ENCODE data around the gene HIBCH. TPM values are rescaled to one million over a fixed set of nuclear protein-coding genes. Genes with fewer than 3 reads are reported as not detected.

Gene HIBCH
- total RNA-seq, 1 experiment from 2014 or later = 26.5 TPM

DNA sequence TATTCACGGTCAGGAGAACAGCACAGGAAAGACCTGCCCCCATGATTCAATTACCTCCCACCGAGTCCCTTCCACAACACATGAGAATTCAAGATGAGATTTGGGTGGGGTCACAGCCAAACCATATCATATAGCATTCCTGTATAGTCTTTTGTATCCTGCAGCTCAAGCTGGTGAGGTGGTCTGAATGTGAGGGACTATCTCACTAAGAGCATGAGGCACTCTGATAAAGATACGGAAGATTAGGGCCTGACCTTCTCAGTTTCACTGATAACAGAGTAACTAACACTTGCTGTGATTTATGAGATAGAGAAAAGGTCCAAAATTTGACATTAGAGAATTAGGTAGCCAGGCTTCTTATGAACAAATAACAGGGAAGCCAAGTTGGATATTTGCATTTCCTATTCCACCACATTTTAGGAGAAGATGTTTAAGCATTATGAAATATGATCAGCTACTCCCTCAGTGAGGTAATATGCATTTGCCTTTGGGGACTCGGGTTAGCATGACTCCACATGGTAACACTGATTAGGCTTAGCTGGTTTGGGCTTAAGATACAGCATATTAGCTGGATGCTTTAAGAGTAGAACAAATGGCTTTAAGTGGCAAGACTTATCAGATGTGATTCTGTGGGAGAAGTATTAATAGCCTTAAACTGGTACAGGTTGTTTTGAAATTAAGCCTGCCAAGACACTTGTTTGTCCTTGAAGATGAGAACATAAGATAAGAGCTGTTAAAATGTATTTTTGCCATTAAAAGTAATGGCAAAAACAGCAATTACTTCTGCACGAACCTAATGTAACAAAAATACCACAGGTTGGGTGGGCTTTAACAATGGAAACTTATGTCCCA is 150.2 kb downstream of the HIBCH start (continued):
- TF ChIP-seq, protein P1, sequence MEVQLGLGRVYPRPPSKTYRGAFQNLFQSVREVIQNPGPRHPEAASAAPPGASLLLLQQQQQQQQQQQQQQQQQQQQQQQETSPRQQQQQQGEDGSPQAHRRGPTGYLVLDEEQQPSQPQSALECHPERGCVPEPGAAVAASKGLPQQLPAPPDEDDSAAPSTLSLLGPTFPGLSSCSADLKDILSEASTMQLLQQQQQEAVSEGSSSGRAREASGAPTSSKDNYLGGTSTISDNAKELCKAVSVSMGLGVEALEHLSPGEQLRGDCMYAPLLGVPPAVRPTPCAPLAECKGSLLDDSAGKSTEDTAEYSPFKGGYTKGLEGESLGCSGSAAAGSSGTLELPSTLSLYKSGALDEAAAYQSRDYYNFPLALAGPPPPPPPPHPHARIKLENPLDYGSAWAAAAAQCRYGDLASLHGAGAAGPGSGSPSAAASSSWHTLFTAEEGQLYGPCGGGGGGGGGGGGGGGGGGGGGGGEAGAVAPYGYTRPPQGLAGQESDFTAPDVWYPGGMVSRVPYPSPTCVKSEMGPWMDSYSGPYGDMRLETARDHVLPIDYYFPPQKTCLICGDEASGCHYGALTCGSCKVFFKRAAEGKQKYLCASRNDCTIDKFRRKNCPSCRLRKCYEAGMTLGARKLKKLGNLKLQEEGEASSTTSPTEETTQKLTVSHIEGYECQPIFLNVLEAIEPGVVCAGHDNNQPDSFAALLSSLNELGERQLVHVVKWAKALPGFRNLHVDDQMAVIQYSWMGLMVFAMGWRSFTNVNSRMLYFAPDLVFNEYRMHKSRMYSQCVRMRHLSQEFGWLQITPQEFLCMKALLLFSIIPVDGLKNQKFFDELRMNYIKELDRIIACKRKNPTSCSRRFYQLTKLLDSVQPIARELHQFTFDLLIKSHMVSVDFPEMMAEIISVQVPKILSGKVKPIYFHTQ (CRISPR knock-in tag; IDR thresholded peaks at IDR 0.05) = no peak
- TF ChIP-seq SOX15 (CRISPR knock-in tag; IDR thresholded peaks at IDR 0.05) (no peak), EMX1 (CRISPR knock-in tag; IDR thresholded peaks at IDR 0.05) (no peak), GRHL2 (CRISPR knock-in tag; IDR thresholded peaks at IDR 0.05; ENCODE audit: insufficient replicate concordance, severe bottlenecking) (no peak), ZNF396 (CRISPR knock-in tag; IDR thresholded peaks at IDR 0.05; ENCODE audit: borderline replicate concordance) (no peak), ETV6 (CRISPR knock-in tag; IDR thresholded peaks at IDR 0.05) (no peak)
- TF ChIP-seq, protein P2, sequence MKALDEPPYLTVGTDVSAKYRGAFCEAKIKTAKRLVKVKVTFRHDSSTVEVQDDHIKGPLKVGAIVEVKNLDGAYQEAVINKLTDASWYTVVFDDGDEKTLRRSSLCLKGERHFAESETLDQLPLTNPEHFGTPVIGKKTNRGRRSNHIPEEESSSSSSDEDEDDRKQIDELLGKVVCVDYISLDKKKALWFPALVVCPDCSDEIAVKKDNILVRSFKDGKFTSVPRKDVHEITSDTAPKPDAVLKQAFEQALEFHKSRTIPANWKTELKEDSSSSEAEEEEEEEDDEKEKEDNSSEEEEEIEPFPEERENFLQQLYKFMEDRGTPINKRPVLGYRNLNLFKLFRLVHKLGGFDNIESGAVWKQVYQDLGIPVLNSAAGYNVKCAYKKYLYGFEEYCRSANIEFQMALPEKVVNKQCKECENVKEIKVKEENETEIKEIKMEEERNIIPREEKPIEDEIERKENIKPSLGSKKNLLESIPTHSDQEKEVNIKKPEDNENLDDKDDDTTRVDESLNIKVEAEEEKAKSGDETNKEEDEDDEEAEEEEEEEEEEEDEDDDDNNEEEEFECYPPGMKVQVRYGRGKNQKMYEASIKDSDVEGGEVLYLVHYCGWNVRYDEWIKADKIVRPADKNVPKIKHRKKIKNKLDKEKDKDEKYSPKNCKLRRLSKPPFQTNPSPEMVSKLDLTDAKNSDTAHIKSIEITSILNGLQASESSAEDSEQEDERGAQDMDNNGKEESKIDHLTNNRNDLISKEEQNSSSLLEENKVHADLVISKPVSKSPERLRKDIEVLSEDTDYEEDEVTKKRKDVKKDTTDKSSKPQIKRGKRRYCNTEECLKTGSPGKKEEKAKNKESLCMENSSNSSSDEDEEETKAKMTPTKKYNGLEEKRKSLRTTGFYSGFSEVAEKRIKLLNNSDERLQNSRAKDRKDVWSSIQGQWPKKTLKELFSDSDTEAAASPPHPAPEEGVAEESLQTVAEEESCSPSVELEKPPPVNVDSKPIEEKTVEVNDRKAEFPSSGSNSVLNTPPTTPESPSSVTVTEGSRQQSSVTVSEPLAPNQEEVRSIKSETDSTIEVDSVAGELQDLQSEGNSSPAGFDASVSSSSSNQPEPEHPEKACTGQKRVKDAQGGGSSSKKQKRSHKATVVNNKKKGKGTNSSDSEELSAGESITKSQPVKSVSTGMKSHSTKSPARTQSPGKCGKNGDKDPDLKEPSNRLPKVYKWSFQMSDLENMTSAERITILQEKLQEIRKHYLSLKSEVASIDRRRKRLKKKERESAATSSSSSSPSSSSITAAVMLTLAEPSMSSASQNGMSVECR (CRISPR knock-in tag; IDR thresholded peaks at IDR 0.05; ENCODE audit: borderline replicate concordance) = no peak
- TF ChIP-seq, protein P3, sequence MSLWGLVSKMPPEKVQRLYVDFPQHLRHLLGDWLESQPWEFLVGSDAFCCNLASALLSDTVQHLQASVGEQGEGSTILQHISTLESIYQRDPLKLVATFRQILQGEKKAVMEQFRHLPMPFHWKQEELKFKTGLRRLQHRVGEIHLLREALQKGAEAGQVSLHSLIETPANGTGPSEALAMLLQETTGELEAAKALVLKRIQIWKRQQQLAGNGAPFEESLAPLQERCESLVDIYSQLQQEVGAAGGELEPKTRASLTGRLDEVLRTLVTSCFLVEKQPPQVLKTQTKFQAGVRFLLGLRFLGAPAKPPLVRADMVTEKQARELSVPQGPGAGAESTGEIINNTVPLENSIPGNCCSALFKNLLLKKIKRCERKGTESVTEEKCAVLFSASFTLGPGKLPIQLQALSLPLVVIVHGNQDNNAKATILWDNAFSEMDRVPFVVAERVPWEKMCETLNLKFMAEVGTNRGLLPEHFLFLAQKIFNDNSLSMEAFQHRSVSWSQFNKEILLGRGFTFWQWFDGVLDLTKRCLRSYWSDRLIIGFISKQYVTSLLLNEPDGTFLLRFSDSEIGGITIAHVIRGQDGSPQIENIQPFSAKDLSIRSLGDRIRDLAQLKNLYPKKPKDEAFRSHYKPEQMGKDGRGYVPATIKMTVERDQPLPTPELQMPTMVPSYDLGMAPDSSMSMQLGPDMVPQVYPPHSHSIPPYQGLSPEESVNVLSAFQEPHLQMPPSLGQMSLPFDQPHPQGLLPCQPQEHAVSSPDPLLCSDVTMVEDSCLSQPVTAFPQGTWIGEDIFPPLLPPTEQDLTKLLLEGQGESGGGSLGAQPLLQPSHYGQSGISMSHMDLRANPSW (CRISPR knock-in tag; conservative IDR thresholded peaks at IDR 0.05; ENCODE audit: low read depth) = no peak
- TF ChIP-seq, protein P4, sequence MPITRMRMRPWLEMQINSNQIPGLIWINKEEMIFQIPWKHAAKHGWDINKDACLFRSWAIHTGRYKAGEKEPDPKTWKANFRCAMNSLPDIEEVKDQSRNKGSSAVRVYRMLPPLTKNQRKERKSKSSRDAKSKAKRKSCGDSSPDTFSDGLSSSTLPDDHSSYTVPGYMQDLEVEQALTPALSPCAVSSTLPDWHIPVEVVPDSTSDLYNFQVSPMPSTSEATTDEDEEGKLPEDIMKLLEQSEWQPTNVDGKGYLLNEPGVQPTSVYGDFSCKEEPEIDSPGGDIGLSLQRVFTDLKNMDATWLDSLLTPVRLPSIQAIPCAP (CRISPR knock-in tag; IDR thresholded peaks at IDR 0.05) = no peak

DNA sequence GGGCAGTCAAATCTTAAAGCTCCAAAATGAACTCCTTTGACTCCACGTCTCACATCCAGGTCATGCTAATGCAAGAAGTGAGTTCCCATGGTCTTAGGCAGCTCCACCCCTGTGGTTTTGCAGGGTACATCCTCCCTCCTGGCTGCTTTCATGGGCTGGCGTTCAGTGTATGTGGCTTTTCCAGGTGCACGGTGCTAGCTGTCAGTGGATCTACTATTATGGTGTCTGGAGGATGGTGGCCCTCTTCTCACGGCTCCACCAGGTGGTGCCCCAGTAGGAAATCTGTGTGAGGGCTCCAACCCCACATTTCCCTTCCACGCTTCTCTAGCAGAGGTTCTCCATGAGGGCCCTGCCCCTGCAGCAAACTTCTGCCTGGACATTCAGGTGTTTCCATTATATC is 151.9 kb downstream of the HIBCH start:
- DNase-seq (ENCODE audit: low spot score) (no peak), ATAC-seq (no peak)
- H3K36me3 Mint-ChIP-seq = peaks cover 14% of the 10 kb centered on the region
- POLR2A ChIA-PET = no interaction called here
- H3K9me3 Mint-ChIP-seq = peaks cover 31% of the 10 kb centered on the region
- no peaks in the 10 kb centered on the region for H3K4me1 Mint-ChIP-seq
- CTCF ChIA-PET = no interaction called here
- no peaks in the 10 kb centered on the region for H3K27me3 Mint-ChIP-seq (ENCODE audit: low read depth)
- H3K27ac Mint-ChIP-seq = no peak overlapping the region
- no peak overlapping the region for H3K4me3 Mint-ChIP-seq
- TF ChIP-seq ESRRA (CRISPR knock-in tag; IDR thresholded peaks at IDR 0.05; ENCODE audit: borderline replicate concordance) (no peak), ZNF671 (CRISPR knock-in tag; IDR thresholded peaks at IDR 0.05) (no peak), NR1H2 (CRISPR knock-in tag; IDR thresholded peaks at IDR 0.05) (no peak), SMAD4 (CRISPR knock-in tag; IDR thresholded peaks at IDR 0.05) (no peak)
- TF ChIP-seq, protein P4 (CRISPR knock-in tag; IDR thresholded peaks at IDR 0.05) = no peak
- TF ChIP-seq, protein P5, sequence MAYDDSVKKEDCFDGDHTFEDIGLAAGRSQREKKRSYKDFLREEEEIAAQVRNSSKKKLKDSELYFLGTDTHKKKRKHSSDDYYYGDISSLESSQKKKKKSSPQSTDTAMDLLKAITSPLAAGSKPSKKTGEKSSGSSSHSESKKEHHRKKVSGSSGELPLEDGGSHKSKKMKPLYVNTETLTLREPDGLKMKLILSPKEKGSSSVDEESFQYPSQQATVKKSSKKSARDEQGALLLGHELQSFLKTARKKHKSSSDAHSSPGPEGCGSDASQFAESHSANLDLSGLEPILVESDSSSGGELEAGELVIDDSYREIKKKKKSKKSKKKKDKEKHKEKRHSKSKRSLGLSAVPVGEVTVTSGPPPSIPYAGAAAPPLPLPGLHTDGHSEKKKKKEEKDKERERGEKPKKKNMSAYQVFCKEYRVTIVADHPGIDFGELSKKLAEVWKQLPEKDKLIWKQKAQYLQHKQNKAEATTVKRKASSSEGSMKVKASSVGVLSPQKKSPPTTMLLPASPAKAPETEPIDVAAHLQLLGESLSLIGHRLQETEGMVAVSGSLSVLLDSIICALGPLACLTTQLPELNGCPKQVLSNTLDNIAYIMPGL (CRISPR knock-in tag; IDR thresholded peaks at IDR 0.05) = no peak
- TF ChIP-seq, protein P6, sequence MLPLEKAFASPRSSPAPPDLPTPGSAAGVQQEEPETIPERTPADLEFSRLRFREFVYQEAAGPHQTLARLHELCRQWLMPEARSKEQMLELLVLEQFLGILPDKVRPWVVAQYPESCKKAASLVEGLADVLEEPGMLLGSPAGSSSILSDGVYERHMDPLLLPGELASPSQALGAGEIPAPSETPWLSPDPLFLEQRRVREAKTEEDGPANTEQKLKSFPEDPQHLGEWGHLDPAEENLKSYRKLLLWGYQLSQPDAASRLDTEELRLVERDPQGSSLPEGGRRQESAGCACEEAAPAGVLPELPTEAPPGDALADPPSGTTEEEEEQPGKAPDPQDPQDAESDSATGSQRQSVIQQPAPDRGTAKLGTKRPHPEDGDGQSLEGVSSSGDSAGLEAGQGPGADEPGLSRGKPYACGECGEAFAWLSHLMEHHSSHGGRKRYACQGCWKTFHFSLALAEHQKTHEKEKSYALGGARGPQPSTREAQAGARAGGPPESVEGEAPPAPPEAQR (CRISPR knock-in tag; IDR thresholded peaks at IDR 0.05) = no peak
- TF ChIP-seq, protein P7, sequence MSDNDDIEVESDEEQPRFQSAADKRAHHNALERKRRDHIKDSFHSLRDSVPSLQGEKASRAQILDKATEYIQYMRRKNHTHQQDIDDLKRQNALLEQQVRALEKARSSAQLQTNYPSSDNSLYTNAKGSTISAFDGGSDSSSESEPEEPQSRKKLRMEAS (CRISPR knock-in tag; IDR thresholded peaks at IDR 0.05) = no peak
- TF ChIP-seq, protein P8, sequence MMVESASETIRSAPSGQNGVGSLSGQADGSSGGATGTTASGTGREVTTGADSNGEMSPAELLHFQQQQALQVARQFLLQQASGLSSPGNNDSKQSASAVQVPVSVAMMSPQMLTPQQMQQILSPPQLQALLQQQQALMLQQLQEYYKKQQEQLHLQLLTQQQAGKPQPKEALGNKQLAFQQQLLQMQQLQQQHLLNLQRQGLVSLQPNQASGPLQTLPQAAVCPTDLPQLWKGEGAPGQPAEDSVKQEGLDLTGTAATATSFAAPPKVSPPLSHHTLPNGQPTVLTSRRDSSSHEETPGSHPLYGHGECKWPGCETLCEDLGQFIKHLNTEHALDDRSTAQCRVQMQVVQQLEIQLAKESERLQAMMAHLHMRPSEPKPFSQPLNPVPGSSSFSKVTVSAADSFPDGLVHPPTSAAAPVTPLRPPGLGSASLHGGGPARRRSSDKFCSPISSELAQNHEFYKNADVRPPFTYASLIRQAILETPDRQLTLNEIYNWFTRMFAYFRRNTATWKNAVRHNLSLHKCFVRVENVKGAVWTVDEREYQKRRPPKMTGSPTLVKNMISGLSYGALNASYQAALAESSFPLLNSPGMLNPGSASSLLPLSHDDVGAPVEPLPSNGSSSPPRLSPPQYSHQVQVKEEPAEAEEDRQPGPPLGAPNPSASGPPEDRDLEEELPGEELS (CRISPR knock-in tag; IDR thresholded peaks at IDR 0.05) = no peak
